Upper lobe of left lung (tissue), 4 donors: ENCODE measurements around the gene SLC4A4.

Experiments
- CTCF ChIP-seq, 6 experiments: fragments of 450-650 bp in 4 of 6; fragments of 200-600 bp in 2 of 6; sonication (generic) in 2 of 6; IDR thresholded peaks; one replicate each; pipeline ENCODE4 v1.5.1; 2016 to 2019; ENCODE audit warnings: antibody characterized with exemption in 6 of 6
- POLR2A ChIP-seq, 4 donors: fragments of 450-650 bp; IDR thresholded peaks; one replicate each; pipeline ENCODE4 v1.5.1; 2016 to 2017; ENCODE audit warnings: antibody characterized with exemption in 4 of 4, mild to moderate bottlenecking in 2 of 4
- POLR2AphosphoS5 ChIP-seq, 2 donors: sonication (generic); formaldehyde crosslinking; IDR thresholded peaks; one replicate each; pipeline ENCODE4 v1.5.1; 2017; ENCODE audit warnings: antibody characterized with exemption in 2 of 2

- TF ChIP-seq POLR2AphosphoS5 (IDR thresholded peaks at IDR 0.05) (no peak), POLR2A (IDR thresholded peaks at IDR 0.05) (no peak), CTCF (IDR thresholded peaks at IDR 0.05) (no peak)
These were observed 129.4 kb downstream of the SLC4A4 start for GRCh38 chr4:71468116-71468710.
